ENCODE measurements around the gene HTR7.

HTR7 gene

DNA sequence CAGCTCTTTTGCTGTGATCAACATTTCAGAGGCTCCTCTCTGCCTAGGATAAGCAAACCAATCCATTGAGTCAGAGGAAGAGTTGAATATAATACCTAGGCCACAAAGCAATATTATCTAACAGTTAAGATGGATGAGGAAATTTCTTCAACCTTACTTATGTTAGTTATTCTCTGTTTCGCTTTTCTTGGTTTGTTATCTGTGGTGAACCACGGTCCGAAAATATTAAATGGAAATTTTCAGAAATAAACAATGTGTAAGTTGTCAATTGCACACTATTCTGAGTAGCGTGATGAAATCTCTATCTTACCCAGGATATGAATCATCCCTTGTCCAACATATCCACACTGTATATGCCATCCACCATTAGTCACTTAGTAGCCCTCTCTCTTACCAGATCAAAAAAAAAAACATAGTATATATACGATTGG is 1.5 kb upstream of the HTR7 start:
- no peak for TF ChIP-seq CTCF (conservative IDR thresholded peaks at IDR 0.05; ENCODE audit: low read depth, low read length)
- no peak for DNase-seq (ENCODE audit: low read depth)
- no peak overlapping the region for H3K4me3 ChIP-seq (ENCODE audit: low read length)

GRCh38 chr10:90858461-90858968 is 676 bp upstream of the HTR7 start:
- TF ChIP-seq CTCF (conservative IDR thresholded peaks at IDR 0.05; ENCODE audit: low read depth, low read length), result no peak
- DNase-seq (ENCODE audit: low read depth), result no peak
- peak overlapping the region; percentile 64 for H3K4me3 ChIP-seq (ENCODE audit: low read length)

DNA sequence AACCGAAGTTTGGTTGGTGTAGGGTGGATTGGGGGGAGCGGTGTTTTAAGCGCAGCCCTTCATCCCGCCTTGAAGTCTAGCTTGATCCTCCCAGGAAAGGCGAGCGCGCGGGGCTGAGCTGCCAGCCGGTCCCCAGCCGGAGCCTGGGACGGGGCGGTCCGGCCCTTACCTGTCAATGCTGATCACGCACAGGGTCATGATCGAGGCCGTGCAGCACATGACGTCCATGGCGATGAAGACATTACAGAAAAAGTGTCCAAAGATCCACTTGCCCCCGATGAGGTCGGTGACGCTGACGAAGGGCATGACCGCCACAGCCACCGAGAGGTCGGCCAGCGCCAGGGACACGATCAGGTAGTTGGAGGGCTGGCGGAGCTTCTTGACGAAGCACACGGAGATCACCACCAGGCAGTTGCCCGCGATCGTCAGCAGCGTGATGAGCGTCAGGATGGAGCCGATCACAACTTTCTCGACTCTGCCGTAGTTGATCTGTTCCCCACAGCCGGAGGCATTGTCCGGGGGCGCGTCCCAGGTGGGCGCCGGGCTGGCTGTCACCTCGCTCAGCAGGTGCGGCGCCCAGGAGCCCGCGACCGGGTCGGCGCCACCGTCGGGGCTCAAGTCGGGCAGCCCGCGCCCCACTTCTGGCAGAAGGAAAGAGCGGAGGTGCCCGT is 740 bp downstream of the HTR7 start:
- no peak for TF ChIP-seq CTCF (conservative IDR thresholded peaks at IDR 0.05; ENCODE audit: low read depth, low read length)
- no peak for DNase-seq (ENCODE audit: low read depth)

DNA sequence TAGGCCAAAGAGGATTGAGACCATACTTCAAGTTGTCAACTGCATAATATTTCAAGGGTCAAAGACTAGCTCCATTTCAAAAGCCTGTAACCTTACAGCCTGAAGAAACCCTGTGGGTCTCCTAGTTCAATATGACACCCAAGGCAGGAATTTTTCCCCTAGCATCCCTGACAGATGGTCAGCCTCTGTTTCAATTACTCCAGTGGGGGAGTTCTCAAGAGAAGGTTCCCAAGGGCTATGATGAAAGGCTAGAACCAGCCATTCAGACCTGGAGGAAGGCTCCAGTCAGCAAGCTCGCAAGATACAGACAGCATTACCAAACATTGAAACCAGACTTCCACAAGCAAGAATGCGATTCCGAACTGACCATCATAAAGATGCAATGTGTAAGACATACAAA is 1.6 kb downstream of the HTR7 start:
- no peak for DNase-seq (ENCODE audit: low read depth)
- no peak for TF ChIP-seq CTCF (conservative IDR thresholded peaks at IDR 0.05; ENCODE audit: low read depth, low read length)
- H3K4me3 ChIP-seq (ENCODE audit: low read length), result peak overlapping the region; percentile 50

More for the DNA sequence above, 740 bp downstream of the HTR7 start:
- peak overlapping the region; percentile 50 for H3K4me3 ChIP-seq (ENCODE audit: low read length)

DNA sequence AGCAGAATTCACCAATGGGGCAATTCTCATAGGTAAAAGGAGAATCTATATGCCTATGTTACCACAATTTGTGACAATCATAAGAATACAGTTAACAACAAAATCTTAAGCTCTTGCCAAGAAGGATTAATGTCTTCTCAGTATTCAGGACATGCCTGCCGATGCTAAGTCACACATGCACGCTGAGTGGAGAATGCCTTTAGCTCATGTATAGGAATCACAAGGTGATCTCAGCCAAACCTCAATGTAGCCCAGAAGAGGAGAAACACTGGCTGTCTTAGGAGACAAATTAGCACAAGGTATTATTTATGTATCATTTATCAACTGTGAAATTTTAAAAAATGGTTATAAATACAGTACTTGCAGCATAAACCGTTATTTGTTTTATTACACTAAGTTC is 2.7 kb downstream of the HTR7 start:
- H3K4me3 ChIP-seq (ENCODE audit: low read length), result no peak overlapping the region
- no peak for TF ChIP-seq CTCF (conservative IDR thresholded peaks at IDR 0.05; ENCODE audit: low read depth, low read length)
- DNase-seq (ENCODE audit: low read depth), result no peak

GRCh38 chr10:90849956-90850749 is 7.7 kb downstream of the HTR7 start:
- H3K4me3 ChIP-seq (ENCODE audit: low read length), result no peak overlapping the region
- no peak for DNase-seq (ENCODE audit: low read depth)
- TF ChIP-seq CTCF (conservative IDR thresholded peaks at IDR 0.05; ENCODE audit: low read depth, low read length), result no peak
